Measurements from ENCODE around the gene NFATC1. TPM values are rescaled to one million over a fixed set of nuclear protein-coding genes. Genes with fewer than 3 reads are reported as not detected.

NFATC1 gene
- total and polyA plus RNA-seq, 8 donors, result 3.4 to 7.9 (median 4.4) TPM

GRCh38 chr18:79489899-79490625, 94.3 kb downstream of the NFATC1 start:
- Histone ChIP-seq H3K9me3 (no peaks in the 10 kb centered on the region), H3K4me3 (no peak overlapping the region), H3K36me3 (peaks cover 0 to 9% (median 0%) of the 10 kb centered on the region in 3 donors), H3K4me1 (no peaks in the 10 kb centered on the region), H3K27ac (no peak overlapping the region), H3K27me3 (no peaks in the 10 kb centered on the region)
- no peak for TF ChIP-seq CTCF (IDR thresholded peaks at IDR 0.05)
- FAIRE-seq (no peak), ATAC-seq (no peak), DNase-seq (peak in 2 of 6 donors; percentile 43 to 64)
- intact Hi-C loops (cut with DNase I), result no loop called here
- WGBS, 2 donors, result 83 to 86% methylated on average over 16 of the region's 16 CpGs

GRCh38 chr18:79490626-79491041, 94.9 kb downstream of the NFATC1 start:
- Histone ChIP-seq H3K4me1 (no peaks in the 10 kb centered on the region), H3K4me3 (no peak overlapping the region), H3K36me3 (peaks cover 0 to 9% (median 0%) of the 10 kb centered on the region in 3 donors), H3K27me3 (no peaks in the 10 kb centered on the region), H3K27ac (no peak overlapping the region), H3K9me3 (no peaks in the 10 kb centered on the region)
- FAIRE-seq, result no peak
- intact Hi-C loops (cut with DNase I), result no loop called here
- 87% methylated on average over 22 of the region's 22 CpGs for WGBS, 2 donors
- TF ChIP-seq CTCF (IDR thresholded peaks at IDR 0.05), result no peak
- peak in 2 of 6 donors; percentile 44 to 55 for DNase-seq
- no peak for ATAC-seq

- peak in 1 of 6 donors; percentile 15 for DNase-seq
- intact Hi-C loops (cut with DNase I), result no loop called here
Observed at GRCh38 chr18:79491081-79491551, 95.4 kb downstream of the NFATC1 start.

GRCh38 chr18:79493211-79493800, 97.6 kb downstream of the NFATC1 start:
- no peaks in the 10 kb centered on the region for H3K36me3 ChIP-seq
- ATAC-seq, result no peak
- H3K27me3 ChIP-seq, result no peaks in the 10 kb centered on the region
- no peak overlapping the region for H3K27ac ChIP-seq
- no peak overlapping the region for H3K4me3 ChIP-seq
- no peaks in the 10 kb centered on the region for H3K4me1 ChIP-seq
- TF ChIP-seq CTCF (IDR thresholded peaks at IDR 0.05), result no peak
- H3K9me3 ChIP-seq, result no peaks in the 10 kb centered on the region
- DNase-seq, result peak in 3 of 6 donors; percentile 10 to 71 (median 52)
- WGBS, 2 donors, result 97 to 98% methylated on average over 65 of the region's 65 CpGs
- FAIRE-seq, result no peak
- intact Hi-C loops (cut with DNase I), result no loop called here

More at GRCh38 chr18:79491081-79491551, 95.4 kb downstream of the NFATC1 start:
- 90 to 92% methylated on average over 19 of the region's 19 CpGs for WGBS, 2 donors
- Histone ChIP-seq H3K9me3 (no peaks in the 10 kb centered on the region), H3K4me3 (no peak overlapping the region), H3K36me3 (peaks cover 0 to 9% (median 0%) of the 10 kb centered on the region in 3 donors), H3K27ac (no peak overlapping the region), H3K27me3 (no peaks in the 10 kb centered on the region), H3K4me1 (no peaks in the 10 kb centered on the region)
- ATAC-seq, result no peak
- no peak for FAIRE-seq
- no peak for TF ChIP-seq CTCF (IDR thresholded peaks at IDR 0.05)

- H3K4me1 ChIP-seq, result no peaks in the 10 kb centered on the region
- H3K27me3 ChIP-seq, result no peaks in the 10 kb centered on the region
- ATAC-seq (no peak), FAIRE-seq (no peak), DNase-seq (peak in 3 of 6 donors; percentile 10 to 70 (median 51))
- intact Hi-C loops (cut with DNase I), result no loop called here
- WGBS, 2 donors, result 97 to 98% methylated on average over 41 of the region's 41 CpGs
- no peak for TF ChIP-seq CTCF (IDR thresholded peaks at IDR 0.05)
- no peaks in the 10 kb centered on the region for H3K36me3 ChIP-seq
- H3K4me3 ChIP-seq, result no peak overlapping the region
- no peaks in the 10 kb centered on the region for H3K9me3 ChIP-seq
- no peak overlapping the region for H3K27ac ChIP-seq
Observed at GRCh38 chr18:79493801-79494211, 98.1 kb downstream of the NFATC1 start.
